H9 (cell line): ENCODE measurements around the gene METTL16. TPM values are rescaled to one million over a fixed set of nuclear protein-coding genes. Genes with fewer than 3 reads are reported as not detected.

Experiments
- DNase-seq: peaks from one replicate; pipeline ENCODE4 v3.0.0-alpha.2; 2017
- H2AFZ ChIP-seq: one replicate; pipeline ENCODE4 v1.6.1; 2013; ENCODE audit warnings: mild to moderate bottlenecking, low read length, control low read depth, moderate library complexity
- H2AK5ac ChIP-seq: 2 replicates; pipeline ENCODE4 v1.6.1; 2013; ENCODE audit warnings: low read length, control low read depth, mixed read lengths; ENCODE audit not compliant: insufficient read length
- H2BK120ac ChIP-seq: one replicate; pipeline ENCODE4 v1.6.1; 2013; ENCODE audit warnings: low read depth, mild to moderate bottlenecking, low read length, control low read depth, inconsistent platforms; ENCODE audit not compliant: poor library complexity, severe bottlenecking
- H2BK12ac ChIP-seq: 2 replicates; pipeline ENCODE4 v1.6.1; 2013; ENCODE audit warnings: low read length, control low read depth, mixed read lengths, low read depth; ENCODE audit not compliant: insufficient read length
- H2BK15ac ChIP-seq: 2 replicates; pipeline ENCODE4 v1.6.1; 2013; ENCODE audit warnings: low read depth, low read length, control low read depth
- H2BK20ac ChIP-seq: one replicate; pipeline ENCODE4 v1.6.1; 2013; ENCODE audit warnings: low read depth, mild to moderate bottlenecking, low read length, control low read depth, inconsistent platforms; ENCODE audit not compliant: poor library complexity, severe bottlenecking
- H2BK5ac ChIP-seq: 2 replicates; pipeline ENCODE4 v1.6.1; 2013; ENCODE audit warnings: low read length, control low read depth, mixed read lengths; ENCODE audit not compliant: insufficient read length
- H3K14ac ChIP-seq: 2 replicates; pipeline ENCODE4 v1.6.1; 2013; ENCODE audit warnings: low read length, control low read depth; ENCODE audit not compliant: insufficient read depth
- H3K18ac ChIP-seq: 2 replicates; pipeline ENCODE4 v1.6.1; 2013; ENCODE audit warnings: low read depth, mild to moderate bottlenecking, mixed read lengths, low read length, control low read depth; ENCODE audit not compliant: insufficient read length
- H3K23ac ChIP-seq: 2 replicates; pipeline ENCODE4 v1.6.1; 2013; ENCODE audit warnings: low read length, control low read depth, mixed read lengths, low read depth; ENCODE audit not compliant: insufficient read length
- H3K23me2 ChIP-seq: 2 replicates; pipeline ENCODE4 v1.6.1; 2013; ENCODE audit warnings: low read depth, mild to moderate bottlenecking, mixed read lengths, low read length, control low read depth; ENCODE audit not compliant: insufficient read length, poor library complexity, severe bottlenecking
- H3K27ac ChIP-seq: 2 replicates; pipeline ENCODE4 v1.5.1; 2013; ENCODE audit warnings: low read length, control low read depth, mixed read lengths, low read depth; ENCODE audit not compliant: insufficient read length
- H3K27me3 ChIP-seq: 2 replicates; pipeline ENCODE4 v1.6.1; 2013; ENCODE audit warnings: low read length, control low read depth, inconsistent platforms; ENCODE audit not compliant: insufficient read depth
- H3K4ac ChIP-seq: 2 replicates; pipeline ENCODE4 v1.6.1; 2013; ENCODE audit warnings: low read depth, mild to moderate bottlenecking, control low read depth, inconsistent platforms, low read length, moderate library complexity
- H3K4me1 ChIP-seq: 2 replicates; pipeline ENCODE4 v1.6.1; 2013; ENCODE audit warnings: low read length, control low read depth, inconsistent platforms; ENCODE audit not compliant: insufficient read depth
- H3K4me2 ChIP-seq: 2 replicates; pipeline ENCODE4 v1.6.1; 2013; ENCODE audit warnings: low read length, control low read depth, mixed read lengths; ENCODE audit not compliant: insufficient read length, insufficient read depth
- H3K56ac ChIP-seq: 2 replicates; pipeline ENCODE4 v1.6.1; 2013; ENCODE audit warnings: low read depth, mild to moderate bottlenecking, mixed read lengths, low read length, control low read depth; ENCODE audit not compliant: insufficient read length
- H3K79me1 ChIP-seq: 2 replicates; pipeline ENCODE4 v1.6.1; 2013; ENCODE audit warnings: low read depth, mild to moderate bottlenecking, moderate library complexity, low read length, control low read depth, inconsistent platforms; ENCODE audit not compliant: insufficient read depth, poor library complexity, severe bottlenecking
- H3K79me2 ChIP-seq: 2 replicates; pipeline ENCODE4 v1.6.1; 2013; ENCODE audit warnings: low read length, control low read depth, inconsistent platforms; ENCODE audit not compliant: insufficient read depth
- H3K9ac ChIP-seq: 2 replicates; pipeline ENCODE4 v1.6.1; 2013; ENCODE audit warnings: low read length, control low read depth, mixed read lengths; ENCODE audit not compliant: insufficient read length; ENCODE audit errors: extremely low read depth
- H3K9me3 ChIP-seq: one replicate; pipeline ENCODE4 v1.6.1; 2013; ENCODE audit warnings: low read depth, low read length, inconsistent platforms; ENCODE audit not compliant: control insufficient read depth
- H3T11ph ChIP-seq: one replicate; pipeline ENCODE4 v1.6.1; 2013; ENCODE audit warnings: mild to moderate bottlenecking, low read length, control low read depth, inconsistent platforms
- H4K20me1 ChIP-seq: one replicate; pipeline ENCODE4 v1.6.1; 2013; ENCODE audit not compliant: control insufficient read depth, insufficient read length, insufficient read depth
- H4K5ac ChIP-seq: 2 replicates; pipeline ENCODE4 v1.6.1; 2013; ENCODE audit warnings: low read depth, mild to moderate bottlenecking, mixed read lengths, low read length, control low read depth; ENCODE audit not compliant: insufficient read length
- H4K8ac ChIP-seq: replicated peaks from 2 replicates; pipeline ENCODE4 v1.6.1; 2013; ENCODE audit warnings: low read length, control low read depth, mixed read lengths, low read depth; ENCODE audit not compliant: insufficient read length
- H4K91ac ChIP-seq: 2 replicates; pipeline ENCODE4 v1.6.1; 2013; ENCODE audit warnings: low read depth, mild to moderate bottlenecking, moderate library complexity, mixed read lengths, low read length, control low read depth; ENCODE audit not compliant: insufficient read length
- H3K27ac Mint-ChIP-seq, 3 experiments: 2 replicates in 2 of 3; 3 replicates in 1 of 3; pipeline ENCODE4 v1.8.0; 2020 to 2021; ENCODE audit warnings: mixed read lengths in 3 of 3, mild to moderate bottlenecking in 1 of 3, moderate library complexity in 1 of 3
- H3K27me3 Mint-ChIP-seq: 2 replicates; pipeline ENCODE4 v1.8.0; 2021; ENCODE audit warnings: low read depth, mild to moderate bottlenecking, moderate library complexity, mixed read lengths
- H3K36me3 Mint-ChIP-seq, 3 experiments: 2 replicates in 2 of 3; 3 replicates in 1 of 3; pipeline ENCODE4 v1.8.0; 2020 to 2021; ENCODE audit warnings: low read depth in 3 of 3, mixed read lengths in 3 of 3; ENCODE audit not compliant: insufficient read depth in 1 of 3
- H3K4me1 Mint-ChIP-seq, 2 experiments: 2 replicates each; pipeline ENCODE4 v1.8.0; 2020; ENCODE audit warnings: mixed read lengths in 2 of 2
- H3K4me3 Mint-ChIP-seq, 2 experiments: 2 replicates in 1 of 2; 3 replicates in 1 of 2; pipeline ENCODE4 v1.8.0; 2020 to 2021; ENCODE audit warnings: mild to moderate bottlenecking in 2 of 2, mixed read lengths in 2 of 2, moderate library complexity in 1 of 2
- H3K9me3 Mint-ChIP-seq, 2 experiments: 2 replicates in 1 of 2; 3 replicates in 1 of 2; pipeline ENCODE4 v1.8.0; 2020; ENCODE audit warnings: mild to moderate bottlenecking in 2 of 2, mixed read lengths in 2 of 2, moderate library complexity in 1 of 2
- WGBS: extraction: QIAGEN DNeasy Blood & Tissue Kit; methylation state at CpG from one replicate; pipeline ENCODE4 v1.1.7; 2013; ENCODE audit warnings: missing lambda C conversion rate, low lambda C conversion rate, mixed read lengths; ENCODE audit not compliant: insufficient read length; ENCODE audit errors: extremely low coverage; 5-methylcytosine and 5-hydroxymethylcytosine counted together
- total RNA-seq: library from RNA; stranded (reverse); gene quantifications from 2 replicates; pipeline ENCODE4 v1.2.1, GENCODE V29; 2021
- TF ChIP-seq, protein P1 (sequence below): fragments of 200-600 bp; sonication (generic); conservative IDR thresholded peaks from 3 replicates; pipeline ENCODE4 v1.8.0; 2021; ENCODE audit warnings: antibody characterized with exemption, mild to moderate bottlenecking

Gene METTL16
- total RNA-seq, 1 experiment from 2014 or later, result 55.4 TPM

- Histone ChIP-seq H2BK120ac (no peak overlapping the region), H4K5ac (no peak overlapping the region), H3K9ac (no peak overlapping the region), H3K56ac (no peak overlapping the region), H3K14ac (no peak overlapping the region), H2AFZ (no peak overlapping the region), H3K79me1 (no peaks in the 10 kb centered on the region), H4K91ac (no peak overlapping the region), H3K27me3 (no peaks in the 10 kb centered on the region), H3K4me1 (no peaks in the 10 kb centered on the region), H2BK12ac (no peak overlapping the region), H2BK5ac (no peak overlapping the region), H3K4me2 (no peak overlapping the region), H3K4ac (no peak overlapping the region), H3K9me3 (no peaks in the 10 kb centered on the region), H3K27ac (no peak overlapping the region), H3K23me2 (no peaks in the 10 kb centered on the region), H2AK5ac (no peak overlapping the region), H3K23ac (no peak overlapping the region), H2BK15ac (no peak overlapping the region), H4K8ac (no peak overlapping the region), H2BK20ac (no peak overlapping the region), H3K79me2 (no peaks in the 10 kb centered on the region), H4K20me1 (no peaks in the 10 kb centered on the region), H3T11ph (no peak overlapping the region), H3K18ac (no peak overlapping the region)
- no CpG with 5 or more reads among the region's 6 CpGs for WGBS
- Mint-ChIP-seq H3K27me3 (no peaks in the 10 kb centered on the region), H3K4me1 (peaks cover 6% of the 10 kb centered on the region in 2 experiments; a peak in 3 of 4 replicates), H3K36me3 (peaks cover 22 to 51% (median 45%) of the 10 kb centered on the region in 3 experiments), H3K4me3 (no peak overlapping the region), H3K27ac (no peak overlapping the region), H3K9me3 (no peaks in the 10 kb centered on the region)
- TF ChIP-seq, protein P1, sequence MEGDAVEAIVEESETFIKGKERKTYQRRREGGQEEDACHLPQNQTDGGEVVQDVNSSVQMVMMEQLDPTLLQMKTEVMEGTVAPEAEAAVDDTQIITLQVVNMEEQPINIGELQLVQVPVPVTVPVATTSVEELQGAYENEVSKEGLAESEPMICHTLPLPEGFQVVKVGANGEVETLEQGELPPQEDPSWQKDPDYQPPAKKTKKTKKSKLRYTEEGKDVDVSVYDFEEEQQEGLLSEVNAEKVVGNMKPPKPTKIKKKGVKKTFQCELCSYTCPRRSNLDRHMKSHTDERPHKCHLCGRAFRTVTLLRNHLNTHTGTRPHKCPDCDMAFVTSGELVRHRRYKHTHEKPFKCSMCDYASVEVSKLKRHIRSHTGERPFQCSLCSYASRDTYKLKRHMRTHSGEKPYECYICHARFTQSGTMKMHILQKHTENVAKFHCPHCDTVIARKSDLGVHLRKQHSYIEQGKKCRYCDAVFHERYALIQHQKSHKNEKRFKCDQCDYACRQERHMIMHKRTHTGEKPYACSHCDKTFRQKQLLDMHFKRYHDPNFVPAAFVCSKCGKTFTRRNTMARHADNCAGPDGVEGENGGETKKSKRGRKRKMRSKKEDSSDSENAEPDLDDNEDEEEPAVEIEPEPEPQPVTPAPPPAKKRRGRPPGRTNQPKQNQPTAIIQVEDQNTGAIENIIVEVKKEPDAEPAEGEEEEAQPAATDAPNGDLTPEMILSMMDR, result no peak
- no peak for DNase-seq
Observed at GRCh38 chr17:2419486-2419885, 92.2 kb downstream of the METTL16 start.
